ENCODE data around the gene ANKIB1.

DNA sequence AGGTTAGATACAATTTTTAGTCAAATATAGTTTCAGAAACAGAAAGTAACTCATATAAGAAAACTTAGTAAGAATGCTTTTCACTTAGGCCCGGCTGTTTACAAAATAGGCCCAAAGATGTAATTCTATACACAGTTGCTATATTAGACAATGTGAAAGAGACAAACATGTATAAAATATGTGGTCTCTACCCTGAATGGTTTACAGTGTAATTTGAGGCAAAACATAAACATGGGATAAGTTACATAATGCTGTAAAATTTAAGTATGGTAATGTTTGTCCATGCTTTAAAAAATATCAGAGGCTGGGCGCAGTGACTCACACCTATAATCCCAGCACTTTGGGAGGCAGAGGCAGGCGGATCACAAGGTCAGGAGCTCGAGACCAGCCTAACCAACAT is 18.8 kb upstream of the ANKIB1 start:
- TF ChIP-seq EZH2 (IDR thresholded peaks at IDR 0.05; ENCODE audit: low read length) (no peak), CTCF (optimal IDR thresholded peaks at IDR 0.05 in 1 of 3, IDR thresholded peaks at IDR 0.05 in 1 of 3, conservative IDR thresholded peaks at IDR 0.05 in 1 of 3; ENCODE audit: extremely low read depth in 1 of 3, insufficient read depth in 2 of 3, low read length in 3 of 3) (no peak)
